Activated B cell treated with CpG ODN at 0.5 μM for 24 hours (primary cell): ENCODE data around the gene PLEKHO2. TPM values are rescaled to one million over a fixed set of nuclear protein-coding genes. Genes with fewer than 3 reads are reported as not detected.

Experiments used
- ATAC-seq: fragments of 200-7000 bp; cut with Tn5 transposase; one replicate; pipeline ENCODE4 v1.10.0; 2021; ENCODE audit warnings: low read depth, mild to moderate bottlenecking, moderate library complexity
- CTCF ChIA-PET: fragments of 350-600 bp; sonication (Branson Sonifier 250); formaldehyde crosslinking; loops from one replicate; lab custom pipeline; 2021; ENCODE audit warnings: antibody characterized with exemption; lab: Charles Lee
- POLR2A ChIA-PET: fragments of 350-600 bp; sonication (Branson Sonifier 250); formaldehyde crosslinking; loops from one replicate; lab custom pipeline; 2021; ENCODE audit warnings: antibody characterized with exemption; lab: Charles Lee
- DNase-seq: peaks from one replicate; pipeline ENCODE4 v3.0.0; 2022
- H3K27ac Mint-ChIP-seq: one replicate; pipeline ENCODE4 v1.8.0; 2020; ENCODE audit warnings: mixed read lengths
- H3K27me3 Mint-ChIP-seq: one replicate; pipeline ENCODE4 v1.8.0; 2021; ENCODE audit warnings: mixed read lengths
- H3K36me3 Mint-ChIP-seq: one replicate; pipeline ENCODE4 v1.8.0; 2021; ENCODE audit warnings: low read depth, mixed read lengths
- H3K4me1 Mint-ChIP-seq: one replicate; pipeline ENCODE4 v1.8.0; 2021; ENCODE audit warnings: mixed read lengths
- H3K4me3 Mint-ChIP-seq: one replicate; pipeline ENCODE4 v1.8.0; 2020; ENCODE audit warnings: mild to moderate bottlenecking, mixed read lengths
- H3K9me3 Mint-ChIP-seq: one replicate; pipeline ENCODE4 v1.8.0; 2020; ENCODE audit warnings: mixed read lengths
- CTCF ChIP-seq: fragments of 200-600 bp; IDR thresholded peaks from one replicate; pipeline ENCODE4 v1.8.0; 2022; ENCODE audit warnings: antibody characterized with exemption, mild to moderate bottlenecking
- intact Hi-C: fragments of 100-400 bp; cut with micrococcal nuclease; formaldehyde crosslinking; loops from one replicate; pipeline ENCODE4 v1.15.1; 2024
- total RNA-seq: library from RNA; stranded (reverse); gene quantifications from 2 replicates; pipeline ENCODE4 v1.2.3, GENCODE V29; 2022

PLEKHO2 gene
- total RNA-seq, 1 donor from 2014 or later: 38.1 TPM

- ChIA-PET POLR2A (interaction anchor here (0.6 to 5.9 kb wide), 3 partner anchors 10 to 250 kb away, joined by 4 to 74 read pairs (median 7); no protein-coding TSS in a partner anchor), CTCF (interaction anchor here (1.5 to 6.5 kb wide), 5 partner anchors 9 to 172 kb away, joined by 3 to 55 read pairs (median 32); no protein-coding TSS in a partner anchor)
- Mint-ChIP-seq H3K9me3 (no peaks in the 10 kb centered on the region), H3K27ac (no peak overlapping the region), H3K36me3 (no peaks in the 10 kb centered on the region), H3K4me3 (no peak overlapping the region), H3K4me1 (peaks cover 41% of the 10 kb centered on the region), H3K27me3 (no peaks in the 10 kb centered on the region)
- ATAC-seq (no peak), DNase-seq (no peak)
- no peak for TF ChIP-seq CTCF
- intact Hi-C loops: no loop called here
These were observed 61.7 kb downstream of the PLEKHO2 start for GRCh38 chr15:64903326-64903950.

DNA sequence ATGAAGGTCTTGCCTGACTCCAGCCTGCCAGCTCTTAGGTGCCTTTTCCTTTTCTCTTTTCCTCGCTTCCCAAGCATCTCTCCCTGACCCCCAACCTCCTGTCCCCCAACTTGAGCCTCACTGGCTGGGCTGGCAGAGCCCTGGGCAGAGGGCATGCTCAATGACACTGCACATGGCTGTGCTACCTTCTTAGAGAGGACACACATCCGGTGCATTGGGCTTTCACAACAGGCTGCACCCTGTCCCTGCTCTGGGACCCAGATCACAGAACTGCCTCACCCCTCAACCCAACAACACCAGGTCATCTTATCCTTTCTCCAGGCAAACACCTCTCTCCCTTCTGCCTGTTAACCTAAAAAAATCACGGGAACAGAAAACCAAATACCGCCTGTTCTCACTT lies 62.5 kb downstream of the PLEKHO2 start:
- intact Hi-C loops: loop anchor here (2.0 kb wide), 2 partner anchors 39 to 217 kb away; no protein-coding TSS in a partner anchor
- DNase-seq (no peak), ATAC-seq (no peak)
- Mint-ChIP-seq H3K4me1 (peaks cover 41% of the 10 kb centered on the region), H3K36me3 (no peaks in the 10 kb centered on the region), H3K27ac (no peak overlapping the region), H3K4me3 (no peak overlapping the region), H3K27me3 (no peaks in the 10 kb centered on the region), H3K9me3 (no peaks in the 10 kb centered on the region)
- POLR2A ChIA-PET: interaction anchor here (0.6 to 5.9 kb wide), 5 partner anchors 10 to 250 kb away, joined by 4 to 74 read pairs (median 8); partner anchors contain the start of gene PLEKHO2
- no peak for TF ChIP-seq CTCF
- CTCF ChIA-PET: interaction anchor here (0.8 to 6.5 kb wide), 8 partner anchors 10 to 173 kb away, joined by 3 to 55 read pairs (median 4); no protein-coding TSS in a partner anchor

DNA sequence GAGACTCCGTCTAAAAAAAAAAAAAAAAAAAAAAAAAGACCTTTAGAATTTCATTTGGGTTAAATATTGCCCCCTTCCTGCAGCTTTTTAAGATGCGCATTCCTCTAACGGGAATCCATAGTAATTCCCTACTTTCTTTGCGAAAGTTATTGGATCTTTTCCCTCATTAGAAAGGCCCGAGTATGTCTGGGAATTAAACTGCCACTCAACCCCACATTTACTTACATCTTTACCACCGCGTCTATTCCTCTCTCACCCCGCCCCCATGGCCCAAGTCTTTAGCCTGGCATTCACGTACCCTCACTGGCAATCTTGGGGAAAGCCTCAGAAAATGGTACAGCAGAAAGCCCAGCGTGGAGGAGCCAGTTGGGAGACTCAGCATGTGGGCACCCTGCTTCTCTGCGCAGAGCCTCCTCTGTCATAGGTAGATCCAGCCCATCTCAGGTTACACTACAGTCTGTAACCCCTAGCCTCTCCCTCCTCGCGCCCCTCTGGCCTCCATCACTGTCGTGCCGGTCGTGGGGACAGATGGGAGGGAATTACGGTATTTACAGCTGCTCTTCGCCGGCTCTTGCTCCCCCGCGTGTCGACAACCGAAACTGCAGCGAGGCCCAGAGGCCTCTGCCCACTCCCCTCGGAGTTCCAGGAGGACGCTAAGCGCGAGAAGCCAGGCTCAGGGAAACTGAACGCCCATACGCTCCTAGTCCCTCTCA lies 63.6 kb downstream of the PLEKHO2 start:
- H3K4me1 Mint-ChIP-seq: peaks cover 41% of the 10 kb centered on the region
- CTCF ChIA-PET: interaction anchor here (0.8 to 6.5 kb wide), 17 partner anchors 11 to 219 kb away, joined by 3 to 55 read pairs (median 4); no protein-coding TSS in a partner anchor
- H3K9me3 Mint-ChIP-seq: no peaks in the 10 kb centered on the region

GRCh38 chr15:64905941-64906340 lies 64.2 kb downstream of the PLEKHO2 start:
- POLR2A ChIA-PET: interaction anchor here (1.0 to 5.9 kb wide), 5 partner anchors 12 to 84 kb away, joined by 3 to 74 read pairs (median 4); partner anchors contain the start of genes PLEKHO2 and SPG21
- H3K27ac Mint-ChIP-seq: no peak overlapping the region

More for the DNA sequence above, 63.6 kb downstream of the PLEKHO2 start:
- TF ChIP-seq CTCF: peak; percentile 59
- DNase-seq: peak; percentile 78
- intact Hi-C loops: loop anchor here (1.0 to 2.0 kb wide), 7 partner anchors 10 to 218 kb away; partner anchors contain the start of gene PLEKHO2
- H3K27ac Mint-ChIP-seq: peak overlapping the region; percentile 66
- peak; percentile 98 for ATAC-seq
- H3K27me3 Mint-ChIP-seq: peaks cover 2% of the 10 kb centered on the region
- peak overlapping the region; percentile 82 for H3K4me3 Mint-ChIP-seq
- no peaks in the 10 kb centered on the region for H3K36me3 Mint-ChIP-seq
- POLR2A ChIA-PET: interaction anchor here (0.5 to 5.9 kb wide), 10 partner anchors 12 to 280 kb away, joined by 3 to 74 read pairs (median 4); partner anchors contain the start of genes CLPX, PLEKHO2 and SPG21

More at GRCh38 chr15:64905941-64906340, 64.2 kb downstream of the PLEKHO2 start:
- peaks cover 40% of the 10 kb centered on the region for H3K4me1 Mint-ChIP-seq
- CTCF ChIA-PET: interaction anchor here (0.9 to 6.5 kb wide), 13 partner anchors 11 to 219 kb away, joined by 3 to 55 read pairs (median 5); no protein-coding TSS in a partner anchor
- H3K9me3 Mint-ChIP-seq: no peaks in the 10 kb centered on the region
- DNase-seq (no peak), ATAC-seq (no peak)
- intact Hi-C loops: loop anchor here (1.0 to 2.0 kb wide), 7 partner anchors 11 to 219 kb away; partner anchors contain the start of gene PLEKHO2
- TF ChIP-seq CTCF: no peak
- H3K27me3 Mint-ChIP-seq: peaks cover 2% of the 10 kb centered on the region
- H3K4me3 Mint-ChIP-seq: no peak overlapping the region
- H3K36me3 Mint-ChIP-seq: no peaks in the 10 kb centered on the region
